NCI-H1694 treated with DMSO at 0.1 percent for 48 hours (cell line): ENCODE data around the gene ARHGAP15.
A peak's percentile ranks its signal among the peaks of the same experiment; 100 is the strongest.

Experiments used
- DNase-seq: peaks from one replicate; lab custom pipeline; 2025; lab: John Stamatoyannopoulos, UW

ARHGAP15 gene

DNA sequence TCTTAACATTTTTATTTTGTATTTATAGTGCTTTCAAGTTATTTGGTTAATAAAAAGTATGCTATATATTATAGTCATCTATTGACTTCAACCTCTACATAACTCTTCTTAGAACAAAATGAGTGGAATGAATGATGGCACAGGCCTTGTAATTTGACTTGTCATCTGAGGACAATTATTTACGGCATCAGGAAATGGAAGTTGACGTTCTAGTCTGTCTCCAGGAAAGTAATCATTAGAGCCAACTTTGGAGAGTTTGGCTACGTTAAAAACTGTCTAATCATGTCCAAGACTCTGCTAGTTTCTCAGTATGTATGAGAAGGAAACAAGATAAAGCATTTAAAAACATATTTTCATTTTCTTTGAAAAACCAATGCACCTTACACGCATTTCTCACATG lies 353.6 kb downstream of the ARHGAP15 start:
- DNase-seq: no peak

GRCh38 chr2:143486976-143487375 lies 357.8 kb downstream of the ARHGAP15 start:
- DNase-seq: no peak

- DNase-seq: no peak
Observed at GRCh38 chr2:143489145-143489544, 359.9 kb downstream of the ARHGAP15 start.

DNA sequence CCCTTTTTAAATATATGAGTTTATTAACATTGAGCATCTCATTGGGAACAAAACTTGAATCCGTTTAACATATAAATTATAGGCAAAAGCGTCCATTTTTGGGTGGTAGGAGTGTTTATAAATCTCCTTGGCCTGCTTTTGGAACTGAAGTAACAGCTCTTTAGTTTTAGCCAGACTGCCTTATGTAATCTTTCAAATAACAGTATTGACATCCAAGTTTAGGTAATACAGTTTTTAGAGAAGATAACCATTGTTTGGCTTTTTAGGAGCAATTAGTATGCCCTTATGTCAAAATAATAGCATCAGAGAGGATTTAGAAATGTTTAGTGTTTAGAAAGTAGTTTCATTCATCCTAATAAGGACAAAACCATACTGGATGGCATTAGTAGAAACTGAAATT lies 361.9 kb downstream of the ARHGAP15 start:
- no peak for DNase-seq

DNA sequence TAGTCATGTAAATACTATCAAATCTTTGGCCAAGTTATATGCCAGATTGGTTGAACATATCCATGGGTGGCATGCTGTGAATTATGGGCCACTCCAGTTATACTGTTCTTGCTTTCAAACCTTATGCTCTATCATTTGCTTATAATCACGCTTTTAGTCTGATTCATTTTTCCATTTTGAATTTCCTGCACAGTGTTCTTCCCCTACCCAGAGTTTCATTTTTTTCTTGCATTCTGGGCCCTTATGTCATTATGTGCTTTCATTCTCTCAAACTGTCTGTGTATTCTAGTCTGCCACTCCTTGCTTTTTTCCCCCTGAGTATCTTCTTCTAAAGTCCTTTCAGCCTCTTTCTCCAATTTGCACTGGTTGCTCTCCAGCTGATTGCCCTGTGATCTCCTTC lies 364.1 kb downstream of the ARHGAP15 start:
- no peak for DNase-seq

GRCh38 chr2:143497726-143498125 lies 368.5 kb downstream of the ARHGAP15 start:
- DNase-seq: no peak

DNA sequence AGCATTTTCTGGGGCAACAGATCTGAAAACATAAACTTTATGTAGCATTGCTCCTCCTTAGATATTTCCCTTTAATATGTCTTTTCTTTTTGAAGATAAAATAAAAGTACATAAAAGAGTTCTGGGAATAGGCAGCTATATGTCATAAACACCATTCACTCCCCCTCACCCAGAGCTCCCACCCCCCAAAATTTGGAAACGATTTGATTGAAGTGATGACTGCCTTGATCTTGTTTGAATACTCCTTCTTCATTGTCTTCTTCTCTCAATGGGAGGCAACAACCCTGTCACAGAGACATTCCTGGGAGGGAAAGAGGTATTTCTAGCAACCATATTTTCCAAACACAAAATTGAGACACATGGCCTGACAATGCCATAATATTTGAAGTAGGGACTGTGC lies 369.3 kb downstream of the ARHGAP15 start:
- no peak for DNase-seq

DNA sequence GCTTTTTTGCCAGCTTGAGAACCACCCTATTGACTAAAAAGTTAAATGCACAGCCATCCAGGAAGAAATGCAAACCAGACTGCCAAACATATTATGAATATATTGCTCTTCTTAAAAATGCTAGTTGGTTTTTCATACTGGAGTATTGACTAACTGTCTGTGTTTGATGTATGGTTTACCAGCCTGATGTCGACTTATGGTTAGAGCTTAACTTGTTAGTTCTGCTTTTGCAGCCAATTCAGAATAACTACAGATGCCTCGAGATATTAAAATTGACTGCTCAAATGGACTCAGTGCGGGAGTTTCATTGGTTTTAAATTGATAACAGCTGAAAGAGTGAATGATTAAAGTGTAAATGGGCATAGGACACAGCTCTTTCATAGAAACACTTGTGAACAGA lies 369.8 kb downstream of the ARHGAP15 start:
- DNase-seq: no peak

DNA sequence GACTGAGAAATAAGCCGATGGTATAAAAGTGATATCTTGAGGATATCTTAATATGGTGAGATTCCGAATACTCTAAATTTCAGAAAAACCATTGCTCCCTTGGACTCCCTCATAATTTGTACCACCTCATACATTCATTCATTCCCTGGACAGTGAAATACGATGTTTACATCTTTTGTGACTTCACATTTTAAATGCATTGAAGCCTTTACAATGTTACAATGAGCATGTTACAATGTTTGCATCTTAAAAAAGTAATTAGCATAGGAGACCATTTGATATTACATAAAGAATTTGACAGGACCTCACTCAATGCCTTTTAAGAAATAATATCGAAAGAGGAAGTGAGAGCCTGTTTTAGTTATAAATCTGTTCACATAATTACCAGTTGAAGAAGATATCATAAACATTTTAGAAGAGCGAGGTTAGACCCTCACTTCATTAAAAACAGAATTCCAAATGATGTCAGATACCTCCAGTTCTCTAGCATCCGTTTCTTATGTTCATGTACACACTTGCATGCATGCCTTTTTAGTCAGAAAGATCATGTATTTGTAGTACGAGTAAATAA lies 372.0 kb downstream of the ARHGAP15 start:
- DNase-seq: no peak

DNA sequence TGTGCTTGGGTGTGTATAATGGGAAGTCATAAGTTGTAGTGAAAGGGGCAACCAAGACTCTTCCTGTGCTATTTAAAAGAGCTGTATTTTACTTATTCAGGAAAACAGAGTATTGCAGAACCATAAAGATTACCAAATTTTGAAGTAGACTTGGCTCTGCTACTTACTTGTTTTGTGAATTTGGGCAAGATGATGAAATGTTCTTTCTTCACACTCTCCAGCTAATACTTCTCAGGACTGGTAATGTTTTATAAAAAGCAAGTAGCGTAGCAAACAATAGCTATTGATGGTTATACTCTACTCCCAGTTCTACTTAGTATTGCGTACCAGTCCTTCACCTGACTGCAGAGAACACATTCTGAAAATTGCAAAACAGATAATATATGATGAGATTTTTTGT lies 374.1 kb downstream of the ARHGAP15 start:
- no peak for DNase-seq

DNA sequence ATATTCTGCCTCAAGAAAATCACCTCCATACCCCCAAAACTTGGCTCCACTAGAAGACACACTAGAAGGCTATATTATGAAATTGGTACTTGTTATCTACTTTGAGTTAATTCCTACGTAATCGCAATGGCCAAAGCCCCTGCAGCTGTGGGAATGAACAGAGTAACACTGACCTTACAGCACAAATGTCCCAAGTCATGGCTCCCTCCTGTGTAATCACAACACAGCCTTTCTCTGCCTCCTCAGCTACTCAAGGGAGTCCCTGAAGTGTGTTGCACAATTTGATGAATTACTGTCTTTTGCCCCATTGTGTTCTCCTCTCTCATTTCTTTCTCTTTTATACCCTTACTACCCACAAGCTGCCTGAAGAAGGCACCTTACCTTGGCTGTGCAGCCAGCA lies 375.2 kb downstream of the ARHGAP15 start:
- DNase-seq: no peak

GRCh38 chr2:143505542-143505941 lies 376.3 kb downstream of the ARHGAP15 start:
- no peak for DNase-seq

- peak; percentile 35 for DNase-seq
Observed at GRCh38 chr2:143513081-143513480, 383.9 kb downstream of the ARHGAP15 start.

DNA sequence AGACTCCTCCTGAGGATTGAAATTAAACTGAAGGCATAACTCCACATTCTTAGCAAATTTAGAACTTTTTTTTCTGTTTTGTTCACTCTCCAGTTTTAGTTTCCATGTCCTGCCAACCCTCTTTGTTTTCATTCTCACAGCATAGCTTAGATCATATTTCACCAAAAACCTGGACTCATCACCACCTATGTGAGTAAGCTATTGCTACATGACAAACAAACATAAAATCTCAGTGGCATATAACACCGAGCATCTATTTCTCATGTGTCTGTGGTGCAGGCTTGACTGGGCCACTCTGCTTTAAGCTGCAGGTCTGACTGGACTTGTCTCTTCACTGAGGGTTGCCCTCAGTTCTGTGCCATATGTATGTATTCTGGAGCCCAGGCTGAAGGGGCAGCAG lies 385.2 kb downstream of the ARHGAP15 start:
- DNase-seq: no peak

DNA sequence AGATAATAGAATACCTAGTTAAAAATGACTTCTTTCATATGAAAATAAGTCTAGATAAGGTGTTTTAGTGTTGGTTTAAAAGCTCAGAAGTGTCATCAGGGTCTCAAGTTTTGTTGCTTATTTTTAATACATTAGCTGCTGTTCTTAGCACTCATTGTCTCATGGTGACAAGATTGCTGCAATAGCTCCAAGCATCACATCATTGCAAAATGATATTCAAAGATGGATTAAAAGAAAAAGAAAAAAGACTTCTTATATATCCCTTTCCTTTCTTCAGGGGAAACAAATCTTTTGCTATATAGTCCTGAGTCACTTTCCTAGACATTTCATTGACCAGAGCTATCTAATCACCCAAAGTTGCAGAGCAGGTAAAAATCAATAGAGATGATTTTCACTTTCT lies 386.1 kb downstream of the ARHGAP15 start:
- no peak for DNase-seq

GRCh38 chr2:143519521-143519920 lies 390.3 kb downstream of the ARHGAP15 start:
- DNase-seq: no peak

- DNase-seq: no peak
Observed at GRCh38 chr2:143521396-143521795, 392.2 kb downstream of the ARHGAP15 start.

- DNase-seq: no peak
Observed at GRCh38 chr2:143522699-143523098, 393.5 kb downstream of the ARHGAP15 start.

GRCh38 chr2:143524119-143524553 lies 394.9 kb downstream of the ARHGAP15 start:
- DNase-seq: no peak

GRCh38 chr2:143524559-143525401 lies 395.6 kb downstream of the ARHGAP15 start:
- DNase-seq: no peak

DNA sequence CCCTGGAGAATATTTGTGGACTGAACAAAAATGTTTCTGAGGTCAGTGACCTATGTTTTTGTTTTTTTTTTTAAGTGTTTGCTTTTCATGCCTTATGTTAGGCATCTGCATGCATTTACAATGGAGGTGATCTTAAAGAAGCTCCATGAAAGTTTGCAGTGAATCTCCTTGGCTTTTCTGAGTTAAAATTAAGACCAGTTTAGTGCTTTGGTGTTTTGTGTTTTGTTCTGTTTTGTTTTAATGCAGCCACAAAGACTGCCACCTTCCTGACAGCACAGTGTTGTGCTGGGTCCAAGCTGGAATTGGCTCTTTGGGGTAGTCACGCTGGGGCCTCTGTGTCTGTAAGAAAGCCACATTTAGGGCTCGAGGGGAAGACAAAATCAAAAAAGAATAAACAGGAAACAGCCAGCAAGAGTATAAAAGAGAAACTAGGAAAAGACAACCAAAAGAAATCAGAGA lies 396.2 kb downstream of the ARHGAP15 start:
- DNase-seq: no peak

DNA sequence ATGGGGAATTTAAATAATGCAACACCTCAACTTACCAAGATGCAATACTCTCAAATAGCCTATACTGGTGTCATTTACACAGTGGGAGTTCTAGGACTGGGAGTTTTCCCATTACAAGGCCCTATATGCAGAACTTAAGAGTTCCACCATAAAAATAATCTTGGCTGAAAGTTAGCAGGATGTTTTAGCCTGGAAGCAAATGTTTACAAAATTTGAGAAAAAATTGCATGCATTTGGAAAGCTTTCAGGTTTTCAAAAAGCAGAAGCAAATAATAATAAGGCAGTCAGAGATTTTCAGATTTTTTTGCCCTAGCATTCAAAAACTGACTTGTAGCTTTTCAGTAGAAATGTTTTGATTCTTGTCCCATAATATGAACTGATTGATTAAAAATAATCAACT lies 397.3 kb downstream of the ARHGAP15 start:
- no peak for DNase-seq

DNA sequence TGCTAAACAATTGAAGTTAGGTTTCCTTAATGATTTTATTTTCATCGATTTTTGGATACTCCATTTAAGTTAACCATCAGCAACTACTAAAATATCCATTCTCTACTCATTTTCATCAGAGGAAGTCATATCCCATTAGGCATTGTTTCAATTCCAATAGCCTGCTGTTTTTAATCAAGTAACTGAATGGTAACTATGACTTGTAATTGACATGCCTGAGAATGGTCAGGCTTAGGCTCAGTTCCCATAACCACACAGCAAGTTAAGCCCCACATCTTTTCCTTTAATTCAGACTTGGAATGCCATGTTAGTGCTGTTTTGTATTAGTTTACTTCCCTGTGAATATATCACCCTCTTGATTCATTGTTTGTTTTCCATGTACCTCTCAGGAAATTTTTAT lies 398.8 kb downstream of the ARHGAP15 start:
- no peak for DNase-seq
